AG09309 (cell line): ENCODE measurements around the gene WDR27.

Experiments
- DNase-seq: peaks from one replicate; pipeline ENCODE4 v3.0.0-alpha.2; 2010; ENCODE audit warnings: low read depth
- H3K4me3 ChIP-seq: 2 replicates; pipeline ENCODE4 v1.5.1; 2011; ENCODE audit warnings: mild to moderate bottlenecking, low read depth, low read length, moderate library complexity; ENCODE audit not compliant: control insufficient read depth
- CTCF ChIP-seq: IDR thresholded peaks from 2 replicates; pipeline ENCODE4 v1.5.1; 2011; ENCODE audit warnings: mild to moderate bottlenecking, low read depth, low read length, inconsistent platforms; ENCODE audit not compliant: insufficient read depth, control insufficient read depth; ENCODE audit errors: missing control alignments

The WDR27 gene

GRCh38 chr6:169660751-169661390 lies 41.0 kb downstream of the WDR27 start:
- no peak overlapping the region for H3K4me3 ChIP-seq
- TF ChIP-seq CTCF: no peak
- DNase-seq: no peak

- TF ChIP-seq CTCF: no peak
- DNase-seq: no peak
- no peak overlapping the region for H3K4me3 ChIP-seq
Measured at GRCh38 chr6:169659820-169660610, 41.8 kb downstream of the WDR27 start.

- no peak for TF ChIP-seq CTCF
- DNase-seq: no peak
- H3K4me3 ChIP-seq: no peak overlapping the region
Measured at GRCh38 chr6:169657284-169657610, 44.6 kb downstream of the WDR27 start.

- DNase-seq: no peak
- no peak for TF ChIP-seq CTCF
- H3K4me3 ChIP-seq: no peak overlapping the region
Measured at GRCh38 chr6:169656546-169657283, 45.1 kb downstream of the WDR27 start.

GRCh38 chr6:169654598-169655391 lies 47.0 kb downstream of the WDR27 start:
- TF ChIP-seq CTCF: peak; percentile 38
- peak; percentile 17 for DNase-seq
- peak overlapping the region; percentile 48 for H3K4me3 ChIP-seq

GRCh38 chr6:169653691-169654090 lies 48.1 kb downstream of the WDR27 start:
- DNase-seq: no peak
- H3K4me3 ChIP-seq: no peak overlapping the region; the same call in 1 of the 2 replicates
- no peak for TF ChIP-seq CTCF
